ENCODE measurements around the gene HECTD4.
"Not testable (repeated sequence)": the region's sequence is repeated elsewhere in the genome, so short reads cannot be mapped to it uniquely, and the experiment has no call there.

The HECTD4 gene

DNA sequence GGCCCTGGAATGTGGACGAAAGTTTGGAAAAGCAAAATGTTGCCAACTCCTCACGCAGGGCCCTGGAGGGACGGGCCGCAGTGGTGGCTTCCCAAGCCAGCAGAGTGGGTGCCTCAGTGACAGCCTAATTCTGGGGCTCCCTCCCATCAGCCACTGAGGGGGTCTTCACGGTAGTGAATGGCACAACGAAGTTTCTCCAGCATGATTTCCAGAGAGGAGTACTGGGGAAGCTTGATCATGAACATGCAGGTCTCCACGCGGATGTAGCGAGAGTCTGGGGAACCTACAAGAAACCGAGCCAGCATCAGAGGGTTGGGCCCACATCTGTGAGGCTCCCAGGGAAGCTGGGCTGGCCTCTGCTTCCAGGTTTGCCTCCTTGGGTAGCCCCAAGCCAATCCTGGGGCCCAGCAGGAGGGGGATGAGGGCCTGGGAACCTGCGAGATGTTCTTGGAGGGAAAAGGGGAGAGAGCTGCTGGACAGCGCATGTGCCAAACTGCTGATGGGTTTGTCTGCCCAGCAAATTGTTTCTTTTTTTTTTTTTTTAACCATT is 219.9 kb downstream of the HECTD4 start:
- H3K9ac ChIP-seq (ENCODE audit: low read length in 2 of 2) = no peak overlapping the region
- no peaks in the 10 kb centered on the region for H3K4me1 ChIP-seq (ENCODE audit: control insufficient read depth, insufficient read depth, low read length)
- H3K9me3 ChIP-seq (ENCODE audit: control insufficient read depth in 2 of 2, low read length in 2 of 2) = peaks cover 0 to 4% of the 10 kb centered on the region in 2 donors
- no peak overlapping the region for H3K4me3 ChIP-seq (ENCODE audit: low read length in 2 of 2)
- no peaks in the 10 kb centered on the region for H3K27me3 ChIP-seq (ENCODE audit: control insufficient read depth in 1 of 2, insufficient read depth in 2 of 2, low read length in 2 of 2)
- H3K36me3 ChIP-seq (ENCODE audit: control insufficient read depth in 2 of 2, insufficient read depth in 2 of 2, low read length in 2 of 2) = peaks cover 24 to 46% of the 10 kb centered on the region in 2 donors
- H3K27ac ChIP-seq (ENCODE audit: low read length) = no peak overlapping the region

DNA sequence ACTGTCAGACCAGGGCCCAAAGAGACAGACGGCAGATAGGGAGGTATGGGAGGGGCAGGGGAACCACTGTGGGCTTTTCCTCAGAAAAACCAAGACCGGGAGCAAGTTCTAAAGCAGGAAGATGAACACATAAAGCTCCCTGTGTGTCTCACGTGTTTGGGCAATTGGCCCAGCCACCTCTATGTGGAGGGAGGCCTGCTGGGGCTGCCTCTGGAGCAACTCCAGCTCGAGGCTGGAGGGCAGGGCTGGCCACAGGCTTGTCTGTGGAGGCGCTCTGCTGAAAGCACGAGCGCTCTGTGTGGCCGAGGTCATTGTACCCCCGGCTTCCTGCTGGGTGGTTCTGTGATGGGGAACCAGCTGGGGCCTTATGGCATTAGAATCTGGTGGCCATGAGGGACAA is 220.5 kb downstream of the HECTD4 start:
- Histone ChIP-seq H3K36me3 (ENCODE audit: control insufficient read depth in 2 of 2, insufficient read depth in 2 of 2, low read length in 2 of 2) (peaks cover 24 to 43% of the 10 kb centered on the region in 2 donors), H3K9me3 (ENCODE audit: control insufficient read depth in 2 of 2, low read length in 2 of 2) (peaks cover 0 to 4% of the 10 kb centered on the region in 2 donors), H3K4me1 (ENCODE audit: control insufficient read depth, insufficient read depth, low read length) (no peaks in the 10 kb centered on the region), H3K27ac (ENCODE audit: low read length) (no peak overlapping the region), H3K27me3 (ENCODE audit: control insufficient read depth in 1 of 2, insufficient read depth in 2 of 2, low read length in 2 of 2) (no peaks in the 10 kb centered on the region), H3K9ac (ENCODE audit: low read length in 2 of 2) (no peak overlapping the region), H3K4me3 (ENCODE audit: low read length in 2 of 2) (no peak overlapping the region)

DNA sequence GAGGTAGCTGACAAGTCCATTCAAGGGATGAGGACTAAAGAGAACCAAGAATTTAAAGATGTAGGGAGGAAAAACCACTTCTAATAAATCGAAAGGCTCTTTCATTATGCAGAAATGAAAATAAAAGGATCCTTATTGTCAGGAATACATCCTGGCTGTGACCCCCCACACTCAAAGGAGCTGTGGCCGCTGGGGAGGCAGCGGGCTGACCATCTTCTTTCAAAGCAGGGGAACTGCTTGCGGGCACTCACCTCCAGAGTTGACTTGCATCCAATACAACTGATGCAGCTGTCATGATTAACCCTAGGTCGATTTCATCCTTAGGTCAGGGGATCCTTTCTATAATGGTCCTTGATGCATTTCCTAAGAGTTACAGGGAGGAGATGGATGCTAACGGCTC is 221.6 kb downstream of the HECTD4 start:
- Histone ChIP-seq H3K9ac (ENCODE audit: low read length in 2 of 2) (no peak overlapping the region), H3K4me3 (ENCODE audit: low read length in 2 of 2) (no peak overlapping the region), H3K27ac (ENCODE audit: low read length) (no peak overlapping the region), H3K36me3 (ENCODE audit: control insufficient read depth in 2 of 2, insufficient read depth in 2 of 2, low read length in 2 of 2) (peaks cover 24 to 43% of the 10 kb centered on the region in 2 donors), H3K9me3 (ENCODE audit: control insufficient read depth in 2 of 2, low read length in 2 of 2) (peaks cover 0 to 4% of the 10 kb centered on the region in 2 donors), H3K27me3 (ENCODE audit: control insufficient read depth in 1 of 2, insufficient read depth in 2 of 2, low read length in 2 of 2) (no peaks in the 10 kb centered on the region), H3K4me1 (ENCODE audit: control insufficient read depth, insufficient read depth, low read length) (no peaks in the 10 kb centered on the region)

DNA sequence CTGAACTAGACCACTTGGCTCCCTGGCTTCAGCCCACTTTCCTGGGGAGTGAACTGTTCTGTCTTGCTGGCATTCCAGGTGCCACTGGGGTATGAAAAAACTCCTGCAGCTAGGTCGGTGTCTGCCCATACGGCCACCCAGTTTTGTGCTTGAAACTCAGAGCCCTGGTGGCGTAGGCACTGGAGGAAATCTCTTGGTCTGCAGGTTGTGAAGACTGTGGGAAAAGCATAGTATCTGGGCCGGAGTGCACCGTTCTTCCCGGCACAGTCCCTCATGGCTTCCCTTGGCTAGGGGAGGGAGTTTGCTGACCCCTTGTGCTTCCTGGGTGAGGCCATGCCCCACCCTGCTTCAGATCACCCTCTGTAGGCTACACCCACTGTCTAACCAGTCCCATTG is 223.1 kb downstream of the HECTD4 start:
- Histone ChIP-seq H3K27me3 (ENCODE audit: control insufficient read depth in 1 of 2, insufficient read depth in 2 of 2, low read length in 2 of 2) (no peaks in the 10 kb centered on the region), H3K4me3 (ENCODE audit: low read length in 2 of 2) (no peak overlapping the region), H3K4me1 (ENCODE audit: control insufficient read depth, insufficient read depth, low read length) (no peaks in the 10 kb centered on the region), H3K9ac (ENCODE audit: low read length in 2 of 2) (no peak overlapping the region), H3K27ac (ENCODE audit: low read length) (no peak overlapping the region), H3K9me3 (ENCODE audit: control insufficient read depth in 2 of 2, low read length in 2 of 2) (peaks cover 0 to 4% of the 10 kb centered on the region in 2 donors), H3K36me3 (ENCODE audit: control insufficient read depth in 2 of 2, insufficient read depth in 2 of 2, low read length in 2 of 2) (peaks cover 26 to 44% of the 10 kb centered on the region in 2 donors)

DNA sequence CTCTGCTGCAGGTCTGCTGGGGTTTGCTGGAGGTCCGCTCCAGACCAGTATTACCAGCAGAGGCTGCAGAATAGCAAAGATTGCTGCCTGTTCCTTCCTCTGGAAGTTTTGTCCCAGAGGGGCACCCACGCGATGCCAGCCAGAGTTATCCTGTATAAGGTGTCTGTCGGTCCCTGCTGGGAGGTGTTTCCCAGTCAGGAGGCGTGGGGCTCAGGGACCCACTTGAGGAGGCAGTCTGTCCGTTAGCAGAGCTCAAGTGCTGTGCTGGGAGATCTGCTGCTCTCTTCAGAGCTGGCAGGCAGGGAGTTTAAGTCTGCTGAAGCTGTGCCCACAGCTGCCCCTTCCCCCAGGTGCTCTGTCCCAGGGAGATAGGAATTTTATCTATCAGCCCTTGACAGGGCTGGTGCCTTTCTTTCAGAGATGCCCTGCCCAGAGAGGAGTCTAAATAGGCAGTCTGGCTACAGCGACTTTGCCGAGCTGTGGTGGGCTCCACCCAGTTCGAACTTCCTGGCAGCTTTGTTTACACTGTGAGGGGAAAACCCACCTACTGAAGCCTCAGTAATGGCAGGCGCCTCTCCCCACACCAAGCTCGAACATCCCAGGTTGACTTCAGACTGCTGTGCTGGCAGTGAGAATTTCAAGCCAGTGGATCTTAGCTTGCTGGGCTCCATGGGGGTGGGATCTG is 223.6 kb downstream of the HECTD4 start:
- H3K36me3 ChIP-seq (ENCODE audit: control insufficient read depth in 2 of 2, insufficient read depth in 2 of 2, low read length in 2 of 2) = peaks cover 31 to 49% of the 10 kb centered on the region in 2 donors
- not testable (repeated sequence) for H3K9ac ChIP-seq (ENCODE audit: low read length in 2 of 2); H3K27ac ChIP-seq (ENCODE audit: low read length); H3K4me1 ChIP-seq (ENCODE audit: control insufficient read depth, insufficient read depth, low read length); H3K27me3 ChIP-seq (ENCODE audit: control insufficient read depth in 1 of 2, insufficient read depth in 2 of 2, low read length in 2 of 2); H3K4me3 ChIP-seq (ENCODE audit: low read length in 2 of 2); H3K9me3 ChIP-seq (ENCODE audit: control insufficient read depth in 2 of 2, low read length in 2 of 2)

DNA sequence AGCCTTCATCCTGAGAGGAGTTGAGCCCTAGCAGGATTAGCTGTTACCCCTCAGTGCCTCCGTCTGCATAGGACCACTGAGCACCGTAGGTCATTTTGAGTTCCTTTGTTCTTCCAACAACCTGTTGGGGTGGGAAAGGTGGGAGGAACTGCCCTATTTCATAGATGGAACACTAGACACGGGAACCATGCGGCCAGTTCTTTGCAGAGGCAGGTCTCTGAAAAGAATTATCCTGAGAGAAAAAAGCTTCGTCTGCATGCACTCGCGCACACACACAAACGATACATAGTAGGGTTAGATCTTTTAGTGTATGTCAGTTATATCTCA is 228.4 kb downstream of the HECTD4 start:
- no peak overlapping the region for H3K4me3 ChIP-seq (ENCODE audit: low read length in 2 of 2)
- no peak overlapping the region for H3K27ac ChIP-seq (ENCODE audit: low read length)
- no peaks in the 10 kb centered on the region for H3K27me3 ChIP-seq (ENCODE audit: control insufficient read depth in 1 of 2, insufficient read depth in 2 of 2, low read length in 2 of 2)
- no peaks in the 10 kb centered on the region for H3K9me3 ChIP-seq (ENCODE audit: control insufficient read depth in 2 of 2, low read length in 2 of 2)
- no peaks in the 10 kb centered on the region for H3K4me1 ChIP-seq (ENCODE audit: control insufficient read depth, insufficient read depth, low read length)
- no peak overlapping the region for H3K9ac ChIP-seq (ENCODE audit: low read length in 2 of 2)
- peaks cover 46 to 53% of the 10 kb centered on the region in 2 donors for H3K36me3 ChIP-seq (ENCODE audit: control insufficient read depth in 2 of 2, insufficient read depth in 2 of 2, low read length in 2 of 2)

DNA sequence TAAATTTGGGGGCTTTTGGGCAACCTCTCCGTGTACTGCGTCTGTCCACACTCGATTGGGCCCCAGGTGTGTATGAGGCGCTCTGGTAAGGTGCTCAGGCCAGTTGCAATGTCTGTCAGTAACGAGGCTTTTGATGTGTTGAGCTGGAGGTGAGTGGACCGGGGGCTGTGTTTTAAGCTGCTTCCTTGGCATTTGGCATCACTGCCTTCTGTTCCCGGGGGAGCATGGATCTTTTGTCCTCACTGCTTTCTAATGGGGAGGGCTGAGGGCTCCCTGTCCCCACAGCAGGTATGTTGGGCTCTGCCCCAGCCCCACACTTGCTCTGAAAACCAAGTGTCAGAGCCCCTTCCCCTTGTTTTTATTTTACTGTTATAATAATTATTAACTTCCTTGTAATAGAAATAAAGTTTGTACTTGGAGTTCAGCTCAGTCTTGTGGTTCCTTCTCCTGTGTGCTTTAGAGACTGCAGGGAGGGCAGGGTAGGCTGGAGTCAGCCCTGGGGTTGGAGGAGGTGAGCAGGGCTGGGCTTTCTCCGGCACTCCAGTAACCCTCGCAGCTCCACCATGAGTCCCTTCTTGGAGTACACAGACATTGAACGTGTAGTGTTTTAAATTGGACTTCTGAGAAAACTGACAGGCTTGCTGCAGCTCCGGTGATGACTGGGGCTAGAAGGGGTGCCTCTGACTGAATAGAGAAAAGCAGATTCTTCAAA is 228.9 kb downstream of the HECTD4 start:
- no peak overlapping the region for H3K4me3 ChIP-seq (ENCODE audit: low read length in 2 of 2)
- no peaks in the 10 kb centered on the region for H3K27me3 ChIP-seq (ENCODE audit: control insufficient read depth in 1 of 2, insufficient read depth in 2 of 2, low read length in 2 of 2)
- H3K9me3 ChIP-seq (ENCODE audit: control insufficient read depth in 2 of 2, low read length in 2 of 2) = no peaks in the 10 kb centered on the region
- no peak overlapping the region for H3K9ac ChIP-seq (ENCODE audit: low read length in 2 of 2)
- H3K36me3 ChIP-seq (ENCODE audit: control insufficient read depth in 2 of 2, insufficient read depth in 2 of 2, low read length in 2 of 2) = peaks cover 49 to 52% of the 10 kb centered on the region in 2 donors
- no peaks in the 10 kb centered on the region for H3K4me1 ChIP-seq (ENCODE audit: control insufficient read depth, insufficient read depth, low read length)
- no peak overlapping the region for H3K27ac ChIP-seq (ENCODE audit: low read length)

DNA sequence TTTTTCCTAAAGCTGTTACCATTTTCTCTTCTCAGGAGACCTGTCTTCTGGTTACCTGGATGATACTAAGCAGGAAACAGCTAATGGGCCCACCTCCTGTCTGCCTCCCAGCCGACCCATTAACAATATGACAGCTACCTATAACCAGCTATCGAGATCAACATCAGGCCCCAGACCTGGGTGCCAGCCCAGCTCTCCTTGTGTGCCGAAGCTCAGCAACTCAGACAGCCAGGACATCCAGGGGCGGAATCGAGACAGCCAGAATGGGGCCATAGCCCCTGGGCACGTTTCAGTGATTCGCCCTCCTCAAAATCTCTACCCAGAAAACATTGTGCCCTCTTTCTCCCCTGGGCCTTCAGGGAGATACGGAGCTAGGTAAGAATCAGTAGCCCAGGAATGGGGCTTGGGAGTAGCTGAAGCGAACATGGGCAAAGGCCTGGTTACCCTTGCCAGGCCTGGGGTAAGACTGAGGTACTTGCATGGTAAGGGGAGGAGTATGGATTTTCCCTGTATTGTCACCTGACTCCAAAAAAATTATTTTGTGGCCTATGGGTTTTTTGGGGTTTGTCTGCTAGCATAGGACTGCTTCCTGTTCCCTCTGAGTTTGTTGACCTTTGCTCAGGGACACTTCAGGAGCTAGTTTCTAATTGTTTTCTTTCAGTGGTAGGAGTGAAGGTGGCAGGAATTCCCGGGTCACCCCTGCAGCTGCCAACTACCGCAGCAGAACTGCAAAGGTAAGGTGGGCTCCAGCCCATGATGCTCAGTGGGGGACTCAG is 230.3 kb downstream of the HECTD4 start:
- Histone ChIP-seq H3K9ac (ENCODE audit: low read length in 2 of 2) (no peak overlapping the region), H3K36me3 (ENCODE audit: control insufficient read depth in 2 of 2, insufficient read depth in 2 of 2, low read length in 2 of 2) (peaks cover 55 to 56% of the 10 kb centered on the region in 2 donors), H3K9me3 (ENCODE audit: control insufficient read depth in 2 of 2, low read length in 2 of 2) (no peaks in the 10 kb centered on the region), H3K4me3 (ENCODE audit: low read length in 2 of 2) (no peak overlapping the region), H3K27me3 (ENCODE audit: control insufficient read depth in 1 of 2, insufficient read depth in 2 of 2, low read length in 2 of 2) (no peaks in the 10 kb centered on the region), H3K4me1 (ENCODE audit: control insufficient read depth, insufficient read depth, low read length) (peaks cover 2% of the 10 kb centered on the region), H3K27ac (ENCODE audit: low read length) (no peak overlapping the region)

DNA sequence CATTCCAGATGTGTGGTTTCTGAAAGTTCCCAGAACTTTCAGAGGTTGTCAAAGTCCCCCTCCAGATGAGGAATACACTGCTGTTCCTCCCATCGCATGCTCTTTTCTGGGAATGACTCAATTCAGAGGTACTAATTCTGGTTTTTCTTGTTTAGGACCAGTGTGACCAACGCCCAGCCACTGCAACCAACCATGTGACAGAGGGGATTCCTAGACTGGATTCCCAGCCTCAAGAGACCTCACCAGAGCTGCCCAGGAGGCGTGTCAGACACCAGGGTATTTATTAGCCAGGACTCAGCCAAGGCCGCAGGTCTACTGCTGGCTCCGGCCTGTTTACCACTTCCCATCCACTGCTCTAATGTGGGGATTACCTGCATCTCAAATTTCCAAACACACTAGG is 232.6 kb downstream of the HECTD4 start:
- Histone ChIP-seq H3K9me3 (ENCODE audit: control insufficient read depth in 2 of 2, low read length in 2 of 2) (no peaks in the 10 kb centered on the region), H3K27ac (ENCODE audit: low read length) (no peak overlapping the region), H3K36me3 (ENCODE audit: control insufficient read depth in 2 of 2, insufficient read depth in 2 of 2, low read length in 2 of 2) (peaks cover 70 to 71% of the 10 kb centered on the region in 2 donors)

DNA sequence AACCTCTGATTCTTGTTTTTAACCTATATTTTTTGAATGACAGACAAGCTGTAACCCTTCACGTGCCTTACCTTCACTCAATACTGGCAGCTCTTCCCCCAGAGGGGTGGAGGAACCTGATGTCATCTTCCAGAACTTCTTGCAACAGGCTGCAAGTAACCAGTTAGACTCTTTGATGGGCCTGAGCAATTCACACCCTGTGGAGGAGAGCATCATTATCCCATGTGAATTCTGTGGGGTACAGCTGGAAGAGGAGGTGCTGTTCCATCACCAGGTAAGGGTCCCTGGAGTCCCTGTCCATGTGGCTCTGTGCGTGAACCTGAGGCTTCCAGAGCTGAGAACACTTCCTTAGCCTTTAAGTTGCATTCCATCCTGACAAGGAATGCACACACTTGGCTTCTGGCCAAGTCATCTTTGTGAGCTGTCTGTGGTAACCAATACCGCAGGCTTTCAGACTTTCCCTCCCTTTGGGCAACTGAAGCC is 234.2 kb downstream of the HECTD4 start:
- no peaks in the 10 kb centered on the region for H3K9me3 ChIP-seq (ENCODE audit: control insufficient read depth in 2 of 2, low read length in 2 of 2)
- no peak overlapping the region for H3K4me3 ChIP-seq (ENCODE audit: low read length in 2 of 2)
- no peak overlapping the region for H3K27ac ChIP-seq (ENCODE audit: low read length)
- H3K36me3 ChIP-seq (ENCODE audit: control insufficient read depth in 2 of 2, insufficient read depth in 2 of 2, low read length in 2 of 2) = peaks cover 66 to 69% of the 10 kb centered on the region in 2 donors
- H3K4me1 ChIP-seq (ENCODE audit: control insufficient read depth, insufficient read depth, low read length) = peaks cover 2% of the 10 kb centered on the region
- H3K27me3 ChIP-seq (ENCODE audit: control insufficient read depth in 1 of 2, insufficient read depth in 2 of 2, low read length in 2 of 2) = no peaks in the 10 kb centered on the region
- no peak overlapping the region for H3K9ac ChIP-seq (ENCODE audit: low read length in 2 of 2)

More for the DNA sequence above, 232.6 kb downstream of the HECTD4 start:
- no peak overlapping the region for H3K4me3 ChIP-seq (ENCODE audit: low read length in 2 of 2)
- peaks cover 2% of the 10 kb centered on the region for H3K4me1 ChIP-seq (ENCODE audit: control insufficient read depth, insufficient read depth, low read length)
- H3K9ac ChIP-seq (ENCODE audit: low read length in 2 of 2) = no peak overlapping the region
- H3K27me3 ChIP-seq (ENCODE audit: control insufficient read depth in 1 of 2, insufficient read depth in 2 of 2, low read length in 2 of 2) = no peaks in the 10 kb centered on the region
